HG03342 (cell line): ENCODE results near the gene EFCAB11.

Source experiments
- ATAC-seq: cut with Tn5 transposase; IDR thresholded peaks from one replicate; pipeline ENCODE4 v1.9.1; 2021; ENCODE audit warnings: mild to moderate bottlenecking, moderate library complexity; ENCODE audit not compliant: unreplicated experiment

Gene EFCAB11

DNA sequence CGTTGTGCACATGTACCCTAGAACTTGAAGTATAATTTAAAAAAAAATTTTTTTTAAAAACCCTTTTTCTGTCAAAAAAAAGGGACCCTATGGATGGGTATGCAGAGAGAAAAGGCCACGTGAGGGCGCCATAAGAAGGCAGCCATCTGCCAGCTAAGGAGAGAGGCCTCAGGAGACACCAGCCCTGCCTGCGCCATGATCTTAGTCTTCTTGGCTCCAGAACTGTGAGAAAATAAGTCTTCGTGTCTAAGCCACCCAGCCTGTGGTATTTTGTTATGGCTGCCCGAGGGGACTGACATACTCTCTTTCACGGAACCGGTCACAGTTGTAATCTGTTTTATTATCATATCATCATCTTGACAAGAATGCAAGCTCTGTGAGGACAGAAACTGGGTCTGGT lies 174.8 kb downstream of the EFCAB11 start:
- ATAC-seq, result no peak

GRCh38 chr14:89775946-89776345 lies 178.6 kb downstream of the EFCAB11 start:
- ATAC-seq, result no peak

- no peak for ATAC-seq
These were observed 179.4 kb downstream of the EFCAB11 start for GRCh38 chr14:89775151-89775550.

DNA sequence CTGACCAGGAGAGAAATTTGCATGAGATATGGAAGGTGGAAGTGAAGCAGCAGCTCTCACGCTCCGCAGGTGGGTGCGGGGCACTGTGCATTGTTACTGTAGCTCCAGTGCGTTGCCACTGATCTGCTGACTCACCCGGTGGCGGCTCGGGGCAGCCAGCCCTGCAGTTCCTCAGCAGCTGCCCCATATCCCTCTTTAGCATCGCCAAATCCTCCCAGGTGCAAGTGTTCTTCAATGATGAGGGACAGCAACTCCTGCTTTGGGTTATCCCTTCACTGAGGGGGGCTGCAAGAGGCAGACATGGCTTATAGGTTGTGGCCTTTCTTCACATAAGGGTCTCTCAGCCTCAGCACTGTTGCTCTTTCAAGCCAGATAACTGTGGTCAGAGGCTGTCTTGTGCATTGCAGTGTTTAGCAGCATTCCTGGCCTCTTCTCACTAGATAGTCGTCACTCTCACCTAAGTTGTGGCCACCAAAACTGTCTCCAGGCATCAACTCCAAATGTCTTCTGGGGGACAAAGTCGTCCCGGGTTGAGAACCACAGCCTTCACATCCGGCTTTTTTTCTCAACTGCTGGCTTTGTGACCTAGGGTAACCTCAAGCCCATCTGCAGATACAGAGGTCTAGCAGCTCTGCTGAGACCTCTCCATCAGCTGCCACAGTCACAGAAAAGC lies 180.8 kb downstream of the EFCAB11 start:
- peak; percentile 89 for ATAC-seq

GRCh38 chr14:89773151-89773550 lies 181.4 kb downstream of the EFCAB11 start:
- peak; percentile 26 for ATAC-seq

- no peak for ATAC-seq
These were observed 183.3 kb downstream of the EFCAB11 start for GRCh38 chr14:89771251-89771650.

DNA sequence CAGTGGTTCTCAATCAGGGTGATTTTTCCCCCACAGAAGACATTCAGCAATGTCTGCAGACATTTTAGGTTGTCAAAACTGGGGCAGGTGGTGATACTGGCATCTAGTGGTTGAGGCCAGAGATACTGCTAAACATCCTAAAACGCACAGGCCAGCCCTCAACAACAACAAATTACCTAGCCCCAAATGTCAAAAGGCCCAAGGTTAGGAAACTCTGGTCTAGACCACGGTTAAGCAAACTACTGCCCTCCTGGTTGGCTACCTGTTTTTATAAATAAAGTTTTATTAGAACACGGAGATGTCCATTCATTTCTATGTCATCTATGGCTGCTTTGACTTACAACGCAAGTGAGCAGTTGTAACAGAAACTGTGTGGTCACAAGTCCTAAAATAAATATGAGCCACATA lies 186.7 kb downstream of the EFCAB11 start:
- ATAC-seq, result peak; percentile 80

- ATAC-seq, result no peak
These were observed 187.4 kb downstream of the EFCAB11 start for GRCh38 chr14:89767131-89767530.

- ATAC-seq, result no peak
These were observed 189.2 kb downstream of the EFCAB11 start for GRCh38 chr14:89765346-89765745.

- ATAC-seq, result no peak
These were observed 194.4 kb downstream of the EFCAB11 start for GRCh38 chr14:89760086-89760485.

GRCh38 chr14:89757313-89757939 lies 197.1 kb downstream of the EFCAB11 start:
- no peak for ATAC-seq

- ATAC-seq, result no peak
These were observed 198.7 kb downstream of the EFCAB11 start for GRCh38 chr14:89755816-89756215.

- ATAC-seq, result no peak
These were observed 200.6 kb downstream of the EFCAB11 start for GRCh38 chr14:89753828-89754412.

DNA sequence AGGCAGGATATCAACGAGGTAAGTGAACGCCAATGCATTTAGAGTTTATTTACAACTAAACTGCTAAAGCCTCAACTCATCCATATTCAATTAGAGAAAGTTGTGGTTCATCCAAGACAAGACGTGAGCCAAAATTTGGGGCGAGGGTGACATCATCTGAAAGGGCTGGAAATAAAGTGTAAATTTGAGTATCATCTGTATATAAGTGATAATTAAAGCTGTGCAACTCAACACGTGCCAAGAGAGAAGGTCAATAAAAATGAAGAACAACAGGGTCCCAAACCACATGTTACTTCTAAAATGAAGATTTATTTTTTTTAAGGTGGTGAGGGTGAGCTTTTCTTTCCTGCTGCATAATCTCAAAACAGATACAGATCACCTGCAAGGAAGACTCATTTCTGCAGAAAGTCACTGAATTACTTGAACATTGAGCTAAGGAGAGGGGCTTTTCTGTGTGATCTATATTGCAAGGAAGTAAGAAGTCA lies 203.6 kb downstream of the EFCAB11 start:
- no peak for ATAC-seq

DNA sequence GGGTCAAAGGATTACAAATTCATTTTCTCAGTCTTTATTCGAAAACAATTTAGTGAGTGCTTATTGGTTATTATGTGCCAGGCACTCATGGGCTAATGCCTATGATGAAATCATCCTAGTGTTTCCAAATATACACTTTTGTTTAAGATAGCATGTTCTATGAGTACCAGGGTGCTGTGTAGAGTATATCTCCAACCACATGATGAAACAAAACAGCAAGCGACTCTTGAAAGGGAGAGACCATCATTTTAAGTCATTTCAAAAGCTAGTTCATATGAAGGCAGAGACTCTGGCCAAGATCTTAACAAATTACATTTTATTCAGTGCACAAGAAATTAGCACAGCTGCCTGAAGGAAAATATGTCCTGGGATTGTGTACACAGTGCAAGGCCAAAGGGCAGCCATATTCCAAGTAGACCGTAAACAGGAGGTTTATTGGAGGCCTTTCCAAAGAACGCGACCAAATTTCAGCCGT lies 204.2 kb downstream of the EFCAB11 start:
- ATAC-seq, result no peak

GRCh38 chr14:89748004-89748403 lies 206.5 kb downstream of the EFCAB11 start:
- no peak for ATAC-seq

DNA sequence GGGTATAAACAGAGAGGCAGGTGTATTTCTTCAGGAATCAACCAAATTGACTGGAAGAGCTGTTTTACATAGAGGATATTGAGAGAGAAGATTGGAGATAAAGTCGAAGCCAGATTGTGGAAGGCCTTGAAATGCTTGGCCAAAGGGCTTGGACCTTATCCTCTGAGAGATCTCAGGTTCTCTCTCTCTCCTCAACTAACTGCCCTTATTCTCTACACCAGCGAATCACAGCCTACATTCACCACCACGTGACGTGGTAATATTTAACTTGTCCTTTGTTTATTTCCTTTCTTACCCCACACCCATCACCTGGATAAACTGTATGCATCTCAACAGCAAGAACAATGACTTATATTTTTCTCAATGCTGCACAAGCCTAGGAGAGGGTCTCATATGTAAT lies 207.4 kb downstream of the EFCAB11 start:
- no peak for ATAC-seq

GRCh38 chr14:89746654-89747053 lies 207.9 kb downstream of the EFCAB11 start:
- ATAC-seq, result no peak

DNA sequence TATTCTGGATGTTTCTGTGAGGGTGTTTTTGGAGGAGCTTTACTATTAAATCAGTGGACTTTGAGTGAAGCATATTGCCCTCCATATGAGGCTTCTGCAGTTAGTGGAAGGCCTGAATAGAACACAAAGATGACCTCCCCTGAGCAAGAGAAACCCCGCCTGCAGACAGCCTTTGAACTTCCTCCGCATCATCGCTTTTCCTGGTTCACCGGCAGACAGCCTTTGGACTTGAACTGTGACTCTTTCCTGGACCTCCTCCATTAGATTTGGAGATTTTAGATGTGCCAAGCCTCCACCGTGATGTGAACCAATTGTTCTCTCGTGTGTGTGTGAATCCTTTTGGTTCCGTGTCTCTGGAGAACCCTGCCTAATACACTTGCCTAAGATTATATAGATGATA lies 208.4 kb downstream of the EFCAB11 start:
- ATAC-seq, result no peak
